ENCODE results near the gene GSDME.

The GSDME gene

DNA sequence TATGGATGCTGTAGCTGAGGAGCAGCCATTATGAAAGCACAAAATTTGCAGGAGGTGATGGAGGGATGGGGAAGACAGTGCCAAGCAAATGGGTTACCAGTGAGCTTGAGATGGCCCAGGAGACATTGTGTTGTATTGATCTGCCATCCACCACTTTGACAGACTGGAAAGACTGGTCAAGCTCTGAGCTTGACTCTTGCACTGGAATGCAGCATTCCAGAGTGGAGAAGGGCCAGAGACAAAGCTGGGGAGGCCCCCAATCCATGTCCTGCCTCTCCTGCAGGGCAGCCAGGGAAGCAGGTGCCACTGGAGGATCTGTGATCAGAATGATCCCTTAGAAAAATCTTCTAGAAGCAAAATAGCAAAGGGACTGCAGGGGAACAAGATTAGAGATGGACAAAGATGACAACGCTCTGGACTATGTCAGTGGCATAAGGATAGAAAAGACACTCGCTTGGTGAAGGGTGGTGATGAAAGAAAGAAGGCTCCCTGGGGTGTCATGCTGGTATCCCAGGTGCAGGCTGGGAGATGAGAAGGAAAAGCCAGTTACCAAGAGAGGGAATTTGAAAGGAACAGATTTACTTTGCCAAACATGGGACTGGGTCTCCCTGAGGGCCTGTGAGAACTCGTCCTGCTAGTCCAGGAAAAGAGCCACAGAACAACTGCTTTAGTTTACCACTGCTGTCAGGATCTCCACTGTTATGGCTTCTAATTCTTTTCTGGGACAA is 5.0 kb downstream of the GSDME start:
- TF ChIP-seq, protein P1, sequence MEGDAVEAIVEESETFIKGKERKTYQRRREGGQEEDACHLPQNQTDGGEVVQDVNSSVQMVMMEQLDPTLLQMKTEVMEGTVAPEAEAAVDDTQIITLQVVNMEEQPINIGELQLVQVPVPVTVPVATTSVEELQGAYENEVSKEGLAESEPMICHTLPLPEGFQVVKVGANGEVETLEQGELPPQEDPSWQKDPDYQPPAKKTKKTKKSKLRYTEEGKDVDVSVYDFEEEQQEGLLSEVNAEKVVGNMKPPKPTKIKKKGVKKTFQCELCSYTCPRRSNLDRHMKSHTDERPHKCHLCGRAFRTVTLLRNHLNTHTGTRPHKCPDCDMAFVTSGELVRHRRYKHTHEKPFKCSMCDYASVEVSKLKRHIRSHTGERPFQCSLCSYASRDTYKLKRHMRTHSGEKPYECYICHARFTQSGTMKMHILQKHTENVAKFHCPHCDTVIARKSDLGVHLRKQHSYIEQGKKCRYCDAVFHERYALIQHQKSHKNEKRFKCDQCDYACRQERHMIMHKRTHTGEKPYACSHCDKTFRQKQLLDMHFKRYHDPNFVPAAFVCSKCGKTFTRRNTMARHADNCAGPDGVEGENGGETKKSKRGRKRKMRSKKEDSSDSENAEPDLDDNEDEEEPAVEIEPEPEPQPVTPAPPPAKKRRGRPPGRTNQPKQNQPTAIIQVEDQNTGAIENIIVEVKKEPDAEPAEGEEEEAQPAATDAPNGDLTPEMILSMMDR (conservative IDR thresholded peaks at IDR 0.05; ENCODE audit: low read depth, low read length), result no peak
- H3K4me3 ChIP-seq (ENCODE audit: low read length), result no peak overlapping the region
- DNase-seq (ENCODE audit: low read depth), result no peak

DNA sequence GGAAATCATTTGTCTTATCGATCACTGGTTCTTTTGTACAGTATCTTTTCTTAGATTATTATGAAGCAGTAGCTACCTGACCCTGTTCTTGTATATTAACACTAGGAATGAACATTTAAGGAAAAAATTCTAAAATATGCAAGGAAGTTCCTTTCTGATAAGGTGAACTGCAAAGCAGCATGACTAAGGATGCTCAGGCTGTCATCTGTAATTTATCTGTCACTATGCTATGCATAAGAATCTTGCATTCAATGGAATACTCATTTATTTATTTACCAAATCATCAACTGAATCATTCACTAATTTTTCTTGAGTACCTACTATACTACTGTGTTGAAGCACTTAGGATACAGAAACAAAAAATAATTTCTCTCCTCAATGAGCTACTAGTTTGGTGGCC is 5.8 kb downstream of the GSDME start:
- no peak for DNase-seq (ENCODE audit: low read depth)
- TF ChIP-seq, protein P1 (conservative IDR thresholded peaks at IDR 0.05; ENCODE audit: low read depth, low read length), result no peak
- H3K4me3 ChIP-seq (ENCODE audit: low read length), result no peak overlapping the region

DNA sequence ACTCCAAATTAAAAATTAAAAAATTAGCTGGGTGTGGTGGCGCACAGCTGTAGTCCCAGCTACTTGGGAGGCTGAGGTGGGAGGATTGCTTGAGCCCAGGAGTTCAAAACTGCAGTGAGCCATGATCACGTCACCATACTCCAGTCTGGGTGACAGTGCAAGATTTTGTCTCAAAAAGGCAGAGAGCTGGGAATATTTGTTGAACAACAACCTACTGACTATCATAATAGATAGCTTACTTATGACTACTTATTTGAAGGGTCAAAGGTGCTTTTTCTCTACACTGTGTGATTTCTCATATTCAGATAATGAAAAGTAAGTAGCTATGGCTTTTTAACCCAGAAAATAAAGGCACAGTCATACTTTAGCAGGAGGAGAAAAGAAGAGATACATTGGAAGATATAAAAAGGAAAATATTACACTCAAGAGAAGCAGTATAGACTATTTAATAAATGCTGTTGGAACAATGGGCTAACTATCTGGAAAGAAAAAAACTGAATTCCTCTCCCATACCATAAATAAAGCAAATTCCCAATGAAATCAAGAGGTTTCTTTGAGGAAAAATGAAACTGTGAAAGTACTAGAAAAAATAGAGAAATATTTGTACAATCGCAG is 6.7 kb downstream of the GSDME start:
- H3K4me3 ChIP-seq (ENCODE audit: low read length), result no peak overlapping the region

DNA sequence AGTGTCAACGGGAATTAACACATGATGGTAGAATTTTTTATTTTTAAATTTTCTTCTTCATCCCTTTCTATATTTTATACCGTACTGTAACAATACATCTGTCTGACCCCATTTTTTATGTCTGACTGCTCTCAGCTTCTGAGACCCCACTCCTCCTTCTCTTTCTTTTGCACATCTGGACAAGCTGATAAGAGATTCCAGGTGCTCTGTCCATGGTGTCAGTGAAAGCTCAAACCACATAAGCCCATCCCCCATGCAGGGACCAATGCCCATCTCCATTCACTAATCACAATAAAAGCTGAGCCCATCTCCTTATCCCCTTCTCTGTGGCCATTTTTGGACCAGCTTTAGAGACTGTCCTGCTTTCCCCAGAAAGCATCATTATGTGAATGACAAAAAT is 8.7 kb downstream of the GSDME start:
- TF ChIP-seq, protein P1 (conservative IDR thresholded peaks at IDR 0.05; ENCODE audit: low read depth, low read length), result no peak
- DNase-seq (ENCODE audit: low read depth), result no peak
- H3K4me3 ChIP-seq (ENCODE audit: low read length), result no peak overlapping the region

More for the DNA sequence above, 6.7 kb downstream of the GSDME start:
- DNase-seq (ENCODE audit: low read depth), result no peak
- TF ChIP-seq, protein P1 (conservative IDR thresholded peaks at IDR 0.05; ENCODE audit: low read depth, low read length), result no peak

DNA sequence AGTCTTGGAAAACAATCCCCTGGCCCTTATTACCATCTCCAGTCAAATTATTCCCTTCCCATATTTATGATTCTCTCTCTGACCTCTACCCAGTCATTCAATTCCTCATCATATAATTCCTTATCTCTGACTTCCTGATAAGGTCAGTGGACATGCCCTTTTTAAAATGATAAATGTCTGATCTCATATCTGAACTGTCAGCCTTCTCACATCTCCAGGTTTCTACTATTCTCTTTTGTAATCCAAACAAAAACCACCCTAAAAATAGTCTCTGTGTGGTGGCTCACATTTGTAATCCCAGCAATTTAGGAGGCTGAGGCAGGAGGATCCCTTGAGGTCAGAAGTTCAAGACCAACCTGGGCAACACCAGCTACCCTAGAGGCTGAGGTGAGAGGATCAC is 11.9 kb downstream of the GSDME start:
- H3K4me3 ChIP-seq (ENCODE audit: low read length), result no peak overlapping the region
- TF ChIP-seq, protein P1 (conservative IDR thresholded peaks at IDR 0.05; ENCODE audit: low read depth, low read length), result no peak
- no peak for DNase-seq (ENCODE audit: low read depth)

DNA sequence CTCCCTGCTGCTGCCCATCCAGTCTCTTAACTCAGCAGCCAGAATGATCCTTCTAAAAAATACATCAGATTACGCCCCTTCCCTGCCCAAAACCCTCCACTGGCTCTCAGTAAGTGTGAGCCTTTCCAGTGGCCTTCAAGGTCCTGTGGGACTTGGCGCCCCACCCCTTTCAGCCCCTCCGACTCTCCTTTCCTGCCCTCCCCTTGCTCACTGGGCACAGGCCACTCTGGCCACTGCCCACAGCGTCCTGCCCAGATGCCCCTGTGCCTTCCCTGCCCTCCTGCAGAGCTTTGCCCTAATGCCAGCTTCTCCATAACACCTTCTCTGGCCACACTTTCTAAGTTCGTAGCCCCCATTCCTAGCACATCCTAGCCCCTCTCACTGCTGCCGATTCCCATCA is 13.8 kb downstream of the GSDME start:
- TF ChIP-seq, protein P1 (conservative IDR thresholded peaks at IDR 0.05; ENCODE audit: low read depth, low read length), result no peak
- no peak for DNase-seq (ENCODE audit: low read depth)
- no peak overlapping the region for H3K4me3 ChIP-seq (ENCODE audit: low read length)

Measured in retinal pigment epithelial cell (primary cell).